GM21717 (cell line): ENCODE data around the gene AMELX.

Source experiments
- ATAC-seq: cut with Tn5 transposase; IDR thresholded peaks from one replicate; pipeline ENCODE4 v1.9.1; 2021; ENCODE audit warnings: mild to moderate bottlenecking, moderate library complexity; ENCODE audit not compliant: unreplicated experiment

The AMELX gene

GRCh38 chrX:11293113-11293512, at the start of gene AMELX:
TSS of gene AMELX (plus strand) at chrX:11293413. CDS start at chrX:11294789, 1,376 bp downstream.
- ATAC-seq = no peak

DNA sequence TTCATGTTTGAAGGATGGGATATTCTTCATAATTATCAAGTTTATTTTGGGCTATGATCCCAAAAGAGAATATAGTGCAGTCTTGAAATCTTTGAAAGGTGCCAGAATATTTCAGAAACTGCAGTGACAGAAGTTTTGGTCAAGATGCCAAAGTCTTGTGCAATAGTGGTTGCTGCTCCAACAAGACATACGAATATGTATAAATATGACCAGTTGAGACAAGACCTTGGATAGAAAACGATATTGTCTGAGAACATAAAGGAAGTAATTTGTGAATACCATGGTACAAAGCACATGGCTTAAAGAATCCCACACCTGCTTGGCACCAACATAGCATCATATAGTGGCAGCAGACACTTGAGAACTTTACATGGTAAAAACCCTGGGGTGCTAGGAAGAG, 48.6 kb upstream of the AMELX start:
- no peak for ATAC-seq

- no peak for ATAC-seq
Measured at GRCh38 chrX:11254417-11255109, 38.6 kb upstream of the AMELX start.

DNA sequence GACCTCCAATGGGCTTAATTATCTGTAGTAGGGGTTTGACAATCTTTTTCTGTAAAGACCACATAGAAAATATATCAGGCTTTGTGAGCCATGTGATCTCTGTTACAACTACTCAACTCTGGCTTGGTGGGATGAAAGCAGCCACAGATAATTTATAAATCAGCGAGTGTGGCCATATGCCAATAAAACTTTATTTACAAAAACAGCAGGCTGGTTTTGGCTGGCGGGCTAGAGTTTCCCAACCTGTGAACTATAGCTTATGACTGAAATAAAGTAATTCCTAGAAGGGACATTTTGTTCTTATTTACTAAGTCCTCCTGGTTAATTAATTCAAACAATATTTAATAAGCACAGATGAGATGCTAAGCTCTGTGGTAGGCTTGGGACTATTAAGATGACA, 35.9 kb upstream of the AMELX start:
- ATAC-seq = no peak

- ATAC-seq = no peak
Measured at GRCh38 chrX:11257711-11258110, 35.5 kb upstream of the AMELX start.

DNA sequence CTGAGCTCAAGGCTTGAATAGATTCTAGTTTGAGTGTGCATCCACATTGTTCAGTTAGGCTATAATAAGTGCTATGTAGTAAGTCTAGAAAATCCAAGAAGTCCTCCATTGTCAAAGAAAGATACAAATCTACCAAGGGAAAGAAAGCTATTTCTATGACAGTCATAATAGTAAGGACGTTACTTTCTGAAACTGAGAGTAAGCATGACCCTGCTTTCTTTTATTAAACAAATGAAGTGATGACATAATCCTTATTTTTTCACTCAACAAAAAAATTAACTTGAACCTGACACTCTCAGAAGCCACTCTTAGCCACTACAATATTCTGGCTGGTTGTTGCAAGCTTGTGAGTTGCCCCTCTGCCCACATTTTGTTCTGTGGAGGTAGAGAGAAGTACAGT, 33.8 kb upstream of the AMELX start:
- ATAC-seq = no peak

- no peak for ATAC-seq
Measured at GRCh38 chrX:11261260-11261659, 32.0 kb upstream of the AMELX start.

DNA sequence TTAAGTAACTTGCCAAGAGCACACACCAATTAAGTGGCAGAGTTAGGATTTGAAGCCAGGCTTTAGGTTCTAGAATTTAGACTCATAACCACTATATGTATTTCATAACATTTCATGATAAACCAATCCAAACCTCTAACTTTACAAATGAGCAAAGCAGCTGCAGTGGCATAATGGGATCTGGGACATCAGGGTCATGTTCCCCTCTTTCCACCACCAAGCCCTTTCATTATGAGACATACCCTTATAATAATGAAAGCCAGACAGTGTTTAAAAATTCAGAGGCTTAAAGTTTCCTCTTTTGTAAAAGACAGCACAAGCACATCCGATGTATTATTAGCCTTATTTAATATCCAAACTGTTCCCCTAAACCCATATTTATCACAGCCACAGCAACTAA, 28.3 kb upstream of the AMELX start:
- ATAC-seq = no peak

- no peak for ATAC-seq
Measured at GRCh38 chrX:11265352-11265751, 27.9 kb upstream of the AMELX start.

- ATAC-seq = no peak
Measured at GRCh38 chrX:11266573-11267003, 26.6 kb upstream of the AMELX start.

GRCh38 chrX:11267425-11267824, 25.8 kb upstream of the AMELX start:
- no peak for ATAC-seq

DNA sequence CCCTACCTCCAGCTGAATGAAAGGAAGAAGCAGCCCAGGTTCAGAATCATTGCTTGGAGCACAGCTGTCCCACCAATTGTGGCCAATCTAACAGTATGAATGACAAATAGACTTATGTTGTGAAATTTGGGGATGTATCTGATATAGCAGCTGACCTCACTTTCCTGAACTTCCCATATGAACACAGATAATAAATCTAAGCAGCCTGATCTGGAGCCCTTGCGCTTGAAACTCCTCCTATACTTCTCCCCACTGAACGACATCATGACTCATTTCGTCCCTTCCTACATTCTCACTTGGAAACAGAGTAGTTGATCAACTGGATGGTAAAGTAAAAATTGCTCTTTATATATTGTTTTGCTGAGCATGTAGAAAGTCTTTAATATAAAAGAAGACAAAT, 24.2 kb upstream of the AMELX start:
- no peak for ATAC-seq

GRCh38 chrX:11269996-11270395, 23.2 kb upstream of the AMELX start:
- ATAC-seq = no peak

DNA sequence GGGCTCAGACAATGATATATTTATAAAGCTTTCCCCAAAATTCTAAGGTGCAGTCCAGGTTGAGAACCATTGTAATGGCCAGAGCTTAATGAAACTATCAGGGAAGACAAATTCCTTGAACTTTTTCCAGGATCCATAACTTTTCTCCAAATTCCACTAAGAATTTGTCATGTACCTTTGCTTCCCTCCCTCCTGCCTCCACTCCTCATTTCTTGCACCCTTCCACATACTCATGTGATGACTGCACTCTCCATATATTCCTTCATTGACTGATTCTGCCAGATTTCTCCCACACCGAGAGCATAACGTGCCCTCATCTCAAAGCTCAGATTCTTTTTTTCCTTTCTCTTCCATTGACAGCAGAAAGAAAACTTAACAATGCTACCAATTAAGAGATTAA, 20.9 kb upstream of the AMELX start:
- no peak for ATAC-seq

GRCh38 chrX:11272863-11273262, 20.4 kb upstream of the AMELX start:
- ATAC-seq = no peak

DNA sequence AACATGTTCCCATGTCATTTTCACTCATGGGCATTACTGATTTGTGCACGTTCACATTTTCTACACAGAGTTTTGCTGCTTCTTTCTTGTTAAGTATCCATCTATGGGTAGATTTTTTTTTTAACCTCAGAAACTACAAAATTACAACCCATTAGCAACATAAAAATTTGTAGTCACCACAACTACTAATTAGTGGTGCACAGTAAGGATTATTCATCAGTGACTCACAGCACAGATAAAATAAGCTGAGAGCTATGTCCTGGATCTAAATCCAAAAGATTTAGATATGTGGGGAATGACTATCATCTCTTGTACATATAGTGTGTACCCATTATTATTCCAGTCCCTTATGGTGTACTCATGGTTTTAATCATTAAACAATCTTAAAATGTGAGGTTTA, 19.7 kb upstream of the AMELX start:
- ATAC-seq = no peak

DNA sequence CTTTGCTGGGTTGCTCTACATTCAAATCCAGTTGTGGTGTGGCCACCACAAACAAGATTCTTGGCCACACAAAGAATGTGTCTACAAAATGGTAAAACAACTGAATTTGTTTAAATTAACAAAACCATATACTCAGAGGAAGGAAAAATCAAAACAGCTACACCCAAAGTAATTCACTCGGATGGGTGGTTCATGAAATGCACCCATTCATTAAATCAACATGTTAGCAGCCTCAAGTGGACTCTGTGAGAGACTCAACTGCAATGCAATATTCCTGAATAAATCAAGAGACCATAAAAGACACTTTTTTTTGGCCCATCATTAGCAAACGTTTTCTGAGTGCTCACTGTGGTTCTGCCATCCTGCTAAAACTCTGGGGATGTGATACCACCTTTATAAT, 11.2 kb upstream of the AMELX start:
- ATAC-seq = no peak

GRCh38 chrX:11285651-11286050, 7.6 kb upstream of the AMELX start:
- no peak for ATAC-seq

- no peak for ATAC-seq
Measured at GRCh38 chrX:11287505-11287904, 5.7 kb upstream of the AMELX start.

DNA sequence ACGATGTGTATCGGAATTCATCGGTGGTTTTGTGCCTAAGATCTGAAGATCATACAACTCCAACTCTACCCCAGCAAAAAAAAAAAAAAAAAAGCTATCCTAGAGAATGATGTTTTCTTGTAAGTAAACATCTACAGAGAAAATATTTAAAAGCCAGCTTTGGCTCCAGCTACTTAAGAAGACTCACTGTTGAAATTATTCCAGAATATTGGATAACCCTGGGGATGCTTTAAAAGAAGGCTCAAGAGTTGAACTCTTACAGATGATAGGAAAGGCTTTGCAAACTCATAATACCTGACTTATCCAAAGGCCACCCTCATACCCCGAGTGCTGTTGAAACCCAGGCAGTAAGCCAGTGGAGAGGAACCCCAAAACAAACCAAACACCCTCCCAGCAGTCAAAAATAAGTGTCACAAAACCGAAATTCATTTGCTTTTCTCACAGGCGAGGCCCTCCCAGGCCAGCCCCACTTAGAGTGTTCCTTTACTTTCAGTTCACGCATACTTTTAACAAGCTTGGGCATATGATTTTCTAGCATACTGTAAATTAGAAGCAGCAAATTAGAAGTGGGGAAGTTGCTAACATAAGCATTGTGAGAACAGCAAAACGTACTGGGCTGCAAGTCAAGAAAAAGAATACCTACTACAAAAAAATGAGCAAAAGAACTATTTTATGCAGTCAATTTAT, 2.7 kb upstream of the AMELX start:
- ATAC-seq = no peak

- ATAC-seq = no peak
Measured at GRCh38 chrX:11296051-11296450, 2.8 kb downstream of the AMELX start.

- no peak for ATAC-seq
Measured at GRCh38 chrX:11298600-11298999, 5.4 kb downstream of the AMELX start.

GRCh38 chrX:11304829-11305228, 11.6 kb downstream of the AMELX start:
- no peak for ATAC-seq
